Measurements from ENCODE around the gene NLRP11.

DNA sequence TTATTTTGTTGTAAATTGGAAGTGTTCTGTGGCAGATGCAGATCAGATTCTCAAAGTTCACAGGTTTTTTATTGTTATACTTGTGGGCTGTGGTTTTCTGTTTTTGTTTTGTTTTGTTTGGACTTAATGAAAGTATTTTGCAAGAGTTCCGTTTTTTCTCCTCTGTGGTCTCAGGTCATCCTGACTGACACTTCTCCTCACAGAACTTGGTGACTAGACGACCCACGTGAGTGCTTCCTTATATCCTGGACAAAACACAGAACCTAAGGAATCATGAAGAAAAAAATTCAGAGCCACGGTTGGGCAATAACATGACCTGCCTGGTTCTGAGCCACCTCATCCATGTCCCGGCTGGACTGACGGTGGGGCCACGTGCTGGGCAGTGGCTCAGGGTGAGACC lies 65.3 kb downstream of the NLRP11 start:
- no peak for TF ChIP-seq EZH2 (IDR thresholded peaks at IDR 0.05; ENCODE audit: borderline replicate concordance, low read length)
- TF ChIP-seq, protein P1, sequence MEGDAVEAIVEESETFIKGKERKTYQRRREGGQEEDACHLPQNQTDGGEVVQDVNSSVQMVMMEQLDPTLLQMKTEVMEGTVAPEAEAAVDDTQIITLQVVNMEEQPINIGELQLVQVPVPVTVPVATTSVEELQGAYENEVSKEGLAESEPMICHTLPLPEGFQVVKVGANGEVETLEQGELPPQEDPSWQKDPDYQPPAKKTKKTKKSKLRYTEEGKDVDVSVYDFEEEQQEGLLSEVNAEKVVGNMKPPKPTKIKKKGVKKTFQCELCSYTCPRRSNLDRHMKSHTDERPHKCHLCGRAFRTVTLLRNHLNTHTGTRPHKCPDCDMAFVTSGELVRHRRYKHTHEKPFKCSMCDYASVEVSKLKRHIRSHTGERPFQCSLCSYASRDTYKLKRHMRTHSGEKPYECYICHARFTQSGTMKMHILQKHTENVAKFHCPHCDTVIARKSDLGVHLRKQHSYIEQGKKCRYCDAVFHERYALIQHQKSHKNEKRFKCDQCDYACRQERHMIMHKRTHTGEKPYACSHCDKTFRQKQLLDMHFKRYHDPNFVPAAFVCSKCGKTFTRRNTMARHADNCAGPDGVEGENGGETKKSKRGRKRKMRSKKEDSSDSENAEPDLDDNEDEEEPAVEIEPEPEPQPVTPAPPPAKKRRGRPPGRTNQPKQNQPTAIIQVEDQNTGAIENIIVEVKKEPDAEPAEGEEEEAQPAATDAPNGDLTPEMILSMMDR (IDR thresholded peaks at IDR 0.05; ENCODE audit: low read length): no peak
